ENCODE measurements around the gene MYO10.

DNA sequence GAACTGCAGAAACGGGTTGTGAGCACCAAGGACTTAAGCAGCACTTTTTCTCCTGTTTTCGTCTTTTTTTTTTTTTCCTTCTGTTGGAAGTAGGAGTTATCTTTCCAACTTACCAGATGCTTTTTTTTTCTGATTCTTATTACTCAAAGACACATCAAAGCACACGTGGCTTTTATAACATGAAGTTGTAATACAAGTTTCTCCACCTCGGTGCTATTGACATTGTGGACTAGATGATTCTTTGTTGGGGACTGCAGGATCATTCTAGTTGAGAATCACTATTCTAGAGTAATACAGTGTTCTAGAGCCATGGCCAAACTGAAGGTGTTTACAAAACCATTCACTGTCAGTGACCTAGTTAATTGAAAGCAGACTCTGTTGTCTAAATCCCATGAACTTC lies 51.5 kb downstream of the MYO10 start:
- TF ChIP-seq, protein P1, sequence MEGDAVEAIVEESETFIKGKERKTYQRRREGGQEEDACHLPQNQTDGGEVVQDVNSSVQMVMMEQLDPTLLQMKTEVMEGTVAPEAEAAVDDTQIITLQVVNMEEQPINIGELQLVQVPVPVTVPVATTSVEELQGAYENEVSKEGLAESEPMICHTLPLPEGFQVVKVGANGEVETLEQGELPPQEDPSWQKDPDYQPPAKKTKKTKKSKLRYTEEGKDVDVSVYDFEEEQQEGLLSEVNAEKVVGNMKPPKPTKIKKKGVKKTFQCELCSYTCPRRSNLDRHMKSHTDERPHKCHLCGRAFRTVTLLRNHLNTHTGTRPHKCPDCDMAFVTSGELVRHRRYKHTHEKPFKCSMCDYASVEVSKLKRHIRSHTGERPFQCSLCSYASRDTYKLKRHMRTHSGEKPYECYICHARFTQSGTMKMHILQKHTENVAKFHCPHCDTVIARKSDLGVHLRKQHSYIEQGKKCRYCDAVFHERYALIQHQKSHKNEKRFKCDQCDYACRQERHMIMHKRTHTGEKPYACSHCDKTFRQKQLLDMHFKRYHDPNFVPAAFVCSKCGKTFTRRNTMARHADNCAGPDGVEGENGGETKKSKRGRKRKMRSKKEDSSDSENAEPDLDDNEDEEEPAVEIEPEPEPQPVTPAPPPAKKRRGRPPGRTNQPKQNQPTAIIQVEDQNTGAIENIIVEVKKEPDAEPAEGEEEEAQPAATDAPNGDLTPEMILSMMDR (conservative IDR thresholded peaks at IDR 0.05; ENCODE audit: low read depth, low read length) = no peak
- TF ChIP-seq EZH2 (IDR thresholded peaks at IDR 0.05; ENCODE audit: borderline replicate concordance, low read depth, low read length, poor library complexity, severe bottlenecking) = no peak

Measured in A673 (cell line).